Effector memory CD4-positive, alpha-beta T cell (primary cell): ENCODE measurements around the gene ELK4.

Experiments
- DNase-seq, 3 donors: peaks; one replicate each; pipeline ENCODE4 v3.0.0-alpha.2; 2020
- H3K27ac ChIP-seq: 2 replicates; pipeline ENCODE4 v1.7.0; 2013; ENCODE audit warnings: mild to moderate bottlenecking, low read length, moderate library complexity; ENCODE audit not compliant: insufficient read depth, poor library complexity, severe bottlenecking
- H3K27me3 ChIP-seq: replicated peaks from 2 replicates; pipeline ENCODE4 v1.7.0; 2013; ENCODE audit warnings: mild to moderate bottlenecking, low read length; ENCODE audit not compliant: insufficient read depth, control insufficient read depth, poor library complexity, severe bottlenecking
- H3K36me3 ChIP-seq: 2 replicates; pipeline ENCODE4 v1.7.0; 2013; ENCODE audit warnings: mild to moderate bottlenecking, low read length, moderate library complexity; ENCODE audit not compliant: control insufficient read depth, insufficient read depth
- H3K4me1 ChIP-seq: 2 replicates; pipeline ENCODE4 v1.7.0; 2013; ENCODE audit warnings: low read length, mild to moderate bottlenecking; ENCODE audit not compliant: control insufficient read depth, insufficient read depth, poor library complexity, severe bottlenecking
- H3K4me3 ChIP-seq: 2 replicates; pipeline ENCODE4 v1.7.0; 2013; ENCODE audit warnings: low read length, low read depth, mild to moderate bottlenecking; ENCODE audit not compliant: insufficient read depth, poor library complexity, severe bottlenecking
- H3K9me3 ChIP-seq: 2 replicates; pipeline ENCODE4 v1.7.0; 2013; ENCODE audit warnings: mild to moderate bottlenecking, low read length, moderate library complexity; ENCODE audit not compliant: control insufficient read depth

ELK4 gene

GRCh38 chr1:205672395-205672889, 40.6 kb upstream of the ELK4 start:
- Histone ChIP-seq H3K9me3 (no peaks in the 10 kb centered on the region), H3K36me3 (no peaks in the 10 kb centered on the region), H3K27me3 (peaks cover 6% of the 10 kb centered on the region), H3K4me1 (no peaks in the 10 kb centered on the region), H3K27ac (no peak overlapping the region), H3K4me3 (no peak overlapping the region)
- no peak for DNase-seq

GRCh38 chr1:205670611-205671430, 39.0 kb upstream of the ELK4 start:
- no peak for DNase-seq
- Histone ChIP-seq H3K9me3 (no peaks in the 10 kb centered on the region), H3K36me3 (no peaks in the 10 kb centered on the region), H3K4me1 (no peaks in the 10 kb centered on the region), H3K27me3 (peaks cover 6% of the 10 kb centered on the region), H3K4me3 (no peak overlapping the region), H3K27ac (no peak overlapping the region)

- Histone ChIP-seq H3K27ac (no peak overlapping the region), H3K27me3 (peaks cover 6% of the 10 kb centered on the region)
These were observed 38.3 kb upstream of the ELK4 start for GRCh38 chr1:205670150-205670446.

GRCh38 chr1:205669341-205670149, 37.7 kb upstream of the ELK4 start:
- Histone ChIP-seq H3K4me3 (no peak overlapping the region), H3K27me3 (peaks cover 6% of the 10 kb centered on the region), H3K9me3 (no peaks in the 10 kb centered on the region), H3K27ac (no peak overlapping the region), H3K36me3 (no peaks in the 10 kb centered on the region), H3K4me1 (no peaks in the 10 kb centered on the region)
- no peak for DNase-seq

More at GRCh38 chr1:205670150-205670446, 38.3 kb upstream of the ELK4 start:
- DNase-seq: no peak
- Histone ChIP-seq H3K4me3 (no peak overlapping the region), H3K36me3 (no peaks in the 10 kb centered on the region), H3K4me1 (no peaks in the 10 kb centered on the region), H3K9me3 (no peaks in the 10 kb centered on the region)

- Histone ChIP-seq H3K27ac (no peak overlapping the region), H3K36me3 (no peaks in the 10 kb centered on the region), H3K4me3 (no peak overlapping the region), H3K4me1 (no peaks in the 10 kb centered on the region), H3K9me3 (no peaks in the 10 kb centered on the region), H3K27me3 (peaks cover 6% of the 10 kb centered on the region)
- no peak for DNase-seq
These were observed 37.1 kb upstream of the ELK4 start for GRCh38 chr1:205668951-205669340.

GRCh38 chr1:205667909-205668643, 36.3 kb upstream of the ELK4 start:
- no peak for DNase-seq

GRCh38 chr1:205666372-205667166, 34.8 kb upstream of the ELK4 start:
- no peak overlapping the region for H3K4me3 ChIP-seq
- no peak overlapping the region for H3K27ac ChIP-seq

More at GRCh38 chr1:205667909-205668643, 36.3 kb upstream of the ELK4 start:
- H3K4me3 ChIP-seq: no peak overlapping the region
- H3K9me3 ChIP-seq: no peaks in the 10 kb centered on the region
- H3K27ac ChIP-seq: no peak overlapping the region
- peaks cover 6% of the 10 kb centered on the region for H3K27me3 ChIP-seq
- no peaks in the 10 kb centered on the region for H3K36me3 ChIP-seq
- no peaks in the 10 kb centered on the region for H3K4me1 ChIP-seq

GRCh38 chr1:205665201-205666045, 33.6 kb upstream of the ELK4 start:
- Histone ChIP-seq H3K4me3 (no peak overlapping the region), H3K27ac (no peak overlapping the region)
- no peak for DNase-seq

More at GRCh38 chr1:205666372-205667166, 34.8 kb upstream of the ELK4 start:
- Histone ChIP-seq H3K27me3 (peaks cover 6% of the 10 kb centered on the region), H3K9me3 (no peaks in the 10 kb centered on the region), H3K36me3 (no peaks in the 10 kb centered on the region), H3K4me1 (no peaks in the 10 kb centered on the region)
- no peak for DNase-seq

More at GRCh38 chr1:205665201-205666045, 33.6 kb upstream of the ELK4 start:
- Histone ChIP-seq H3K36me3 (no peaks in the 10 kb centered on the region), H3K4me1 (no peaks in the 10 kb centered on the region), H3K27me3 (peaks cover 6% of the 10 kb centered on the region), H3K9me3 (no peaks in the 10 kb centered on the region)
